Naive thymus-derived CD8-positive, alpha-beta T cell (primary cell): ENCODE results near the gene UBFD1. TPM values are rescaled to one million over a fixed set of nuclear protein-coding genes. Genes with fewer than 3 reads are reported as not detected.
"Not testable (repeated sequence)": the region's sequence is repeated elsewhere in the genome, so short reads cannot be mapped to it uniquely, and the experiment has no call there.

ENCODE experiments used
- ATAC-seq, 2 donors: fragments of 150-1000 bp; cut with Tn5 transposase in 1 of 2; sonication (Bioruptor Pico), chemical (Tn5 transposase) in 1 of 2; 1 replicate in 1 of 2; 2 replicates in 1 of 2; pipeline ENCODE4 v1.10.0; 2021; ENCODE audit warnings: mild to moderate bottlenecking in 2 of 2, moderate library complexity in 2 of 2
- POLR2A ChIA-PET: fragments of 350-600 bp; sonication (Branson Sonifier 250); formaldehyde crosslinking; loops from one replicate; lab custom pipeline; 2021; ENCODE audit warnings: antibody characterized with exemption; lab: Charles Lee
- DNase-seq, 10 donors: peaks; one replicate each; pipeline versions ENCODE4 v3.0.0 to v3.0.0-alpha.2; 2020 to 2022
- H3K27ac Mint-ChIP-seq, 10 donors: one replicate each; pipeline ENCODE4 v1.8.0; 2020 to 2022; ENCODE audit warnings: mild to moderate bottlenecking in 10 of 10, mixed read lengths in 10 of 10, moderate library complexity in 4 of 10, inconsistent platforms in 1 of 10
- H3K27me3 Mint-ChIP-seq, 5 donors: one replicate each; pipeline ENCODE4 v1.8.0; 2021 to 2022; ENCODE audit warnings: mixed read lengths in 5 of 5
- H3K36me3 Mint-ChIP-seq, 3 donors: one replicate each; pipeline ENCODE4 v1.8.0; 2020 to 2022; ENCODE audit warnings: mixed read lengths in 3 of 3, mild to moderate bottlenecking in 2 of 3, inconsistent platforms in 1 of 3
- H3K4me1 Mint-ChIP-seq, 4 donors: one replicate each; pipeline ENCODE4 v1.8.0; 2021 to 2022; ENCODE audit warnings: mixed read lengths in 4 of 4
- H3K4me3 Mint-ChIP-seq, 10 donors: one replicate each; pipeline ENCODE4 v1.8.0; 2020 to 2022; ENCODE audit warnings: mild to moderate bottlenecking in 10 of 10, mixed read lengths in 10 of 10, moderate library complexity in 6 of 10, inconsistent platforms in 1 of 10
- H3K9me3 Mint-ChIP-seq, 9 donors: one replicate each; pipeline ENCODE4 v1.8.0; 2020 to 2022; ENCODE audit warnings: mixed read lengths in 9 of 9, mild to moderate bottlenecking in 3 of 9, inconsistent platforms in 1 of 9, moderate library complexity in 1 of 9
- polyA plus RNA-seq, 3 donors: library from polyadenylated mRNA; unstranded; fragments of 300-500 nt; fragmentation: Illumina TruSeq; gene quantifications; one replicate each; pipeline ENCODE4 v1.2.3, GENCODE V29; 2021
- total RNA-seq, 8 experiments: library from RNA in 2 of 8; stranded (reverse) in 2 of 8; gene quantifications; one replicate each; pipeline ENCODE4 v1.2.3 and lab custom pipeline; 2021 to 2026

The UBFD1 gene
- total and polyA plus RNA-seq, 5 experiments from 2014 or later: 12.2 to 58.7 (median 15.4) TPM

DNA sequence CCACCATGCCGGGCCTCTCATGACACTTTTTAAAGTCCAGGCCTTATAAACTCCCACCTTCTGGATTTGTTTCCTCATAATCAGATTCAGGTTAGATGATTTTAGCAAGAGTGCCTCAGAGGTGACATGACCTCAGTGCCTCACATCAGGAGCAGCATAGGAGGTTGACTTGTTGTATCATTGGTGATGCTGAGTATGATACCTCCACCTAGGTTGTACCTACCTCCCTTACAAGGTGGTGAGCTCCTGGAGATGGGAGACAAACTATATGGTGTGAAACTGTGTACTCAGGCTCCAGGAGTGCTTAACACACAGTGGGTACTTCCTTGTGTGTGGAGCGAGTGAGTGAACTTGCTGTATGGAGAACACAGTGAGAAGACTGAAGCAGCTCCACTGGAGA, 20.0 kb downstream of the UBFD1 start:
- peaks cover 0 to 75% (median 10%) of the 10 kb centered on the region in 3 donors for H3K36me3 Mint-ChIP-seq
- H3K27ac Mint-ChIP-seq: peak overlapping the region in 3 of 10 donors; percentile 15 to 66 (median 46)

DNA sequence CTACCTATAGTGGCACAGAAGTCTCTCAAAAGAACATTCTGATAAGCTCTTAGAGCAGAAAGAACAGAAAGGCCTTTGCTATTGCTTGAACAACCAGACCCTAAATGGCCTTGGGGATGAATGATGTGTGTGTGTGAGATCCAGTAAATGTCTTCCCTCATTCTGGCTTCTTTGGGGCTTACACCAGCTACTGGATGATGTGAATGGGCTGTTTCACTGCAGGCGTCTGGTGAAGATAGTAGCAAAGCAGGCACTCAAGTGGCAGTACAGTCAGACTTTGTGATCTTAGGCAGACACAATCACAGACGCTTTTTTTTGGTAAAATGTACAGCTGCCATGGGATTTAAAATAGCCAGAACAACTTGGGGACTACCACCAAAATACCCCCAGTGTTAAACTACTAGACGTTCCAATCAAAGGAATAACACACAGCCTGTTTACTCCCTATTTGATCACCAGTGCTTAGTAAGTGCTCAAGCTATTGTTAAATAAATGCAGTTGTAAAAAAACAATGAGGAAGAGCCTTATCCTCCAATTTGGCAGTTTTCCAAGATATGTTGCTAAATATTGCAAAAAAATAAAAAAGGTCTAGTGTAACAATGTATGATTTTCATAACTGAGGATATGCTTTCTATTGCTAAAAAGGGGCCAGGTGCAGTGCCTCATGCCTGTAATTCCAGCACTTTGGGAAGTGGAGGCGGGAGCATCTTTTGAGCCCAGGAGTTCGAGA, 20.7 kb downstream of the UBFD1 start:
- no peaks in the 10 kb centered on the region for H3K4me1 Mint-ChIP-seq
- H3K9me3 Mint-ChIP-seq: no peaks in the 10 kb centered on the region
- peak overlapping the region in 3 of 10 donors; percentile 15 to 32 (median 18) for H3K27ac Mint-ChIP-seq
- POLR2A ChIA-PET: no interaction called here
- H3K27me3 Mint-ChIP-seq: no peaks in the 10 kb centered on the region
- DNase-seq (no peak), ATAC-seq (no peak)
- H3K4me3 Mint-ChIP-seq: no peak overlapping the region
- H3K36me3 Mint-ChIP-seq: peaks cover 0 to 75% (median 10%) of the 10 kb centered on the region in 3 donors

More for the DNA sequence above, 20.0 kb downstream of the UBFD1 start:
- Mint-ChIP-seq H3K27me3 (no peaks in the 10 kb centered on the region), H3K9me3 (no peaks in the 10 kb centered on the region), H3K4me1 (no peaks in the 10 kb centered on the region), H3K4me3 (no peak overlapping the region)
- DNase-seq: no peak
- POLR2A ChIA-PET: no interaction called here
- ATAC-seq: no peak

DNA sequence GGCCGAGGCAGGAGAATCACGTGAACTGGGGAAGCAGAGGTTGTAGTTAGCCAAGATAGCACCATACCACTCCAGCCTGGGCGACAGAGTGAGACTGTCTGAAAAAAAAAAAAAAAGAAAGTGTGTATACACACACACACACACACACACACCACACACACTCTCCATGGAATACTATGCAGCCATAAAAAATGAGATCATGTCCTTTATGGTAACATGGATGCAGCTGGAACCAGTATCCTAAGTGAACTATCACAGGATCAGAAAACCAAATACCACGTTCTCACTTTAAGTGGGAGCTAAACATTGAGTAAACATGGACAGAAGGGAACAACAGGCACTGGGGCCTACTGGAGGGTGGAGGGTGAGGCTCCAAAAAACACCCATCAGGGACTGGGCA, 21.8 kb downstream of the UBFD1 start:
- DNase-seq: no peak
- H3K27ac Mint-ChIP-seq: no peak overlapping the region
- peaks cover 0 to 71% (median 12%) of the 10 kb centered on the region in 3 donors for H3K36me3 Mint-ChIP-seq
- no peak overlapping the region for H3K4me3 Mint-ChIP-seq
- no peak for ATAC-seq
- no peaks in the 10 kb centered on the region for H3K27me3 Mint-ChIP-seq
- no peaks in the 10 kb centered on the region for H3K9me3 Mint-ChIP-seq
- peaks cover 0 to 2% (median 0%) of the 10 kb centered on the region in 4 donors for H3K4me1 Mint-ChIP-seq
- POLR2A ChIA-PET: no interaction called here

DNA sequence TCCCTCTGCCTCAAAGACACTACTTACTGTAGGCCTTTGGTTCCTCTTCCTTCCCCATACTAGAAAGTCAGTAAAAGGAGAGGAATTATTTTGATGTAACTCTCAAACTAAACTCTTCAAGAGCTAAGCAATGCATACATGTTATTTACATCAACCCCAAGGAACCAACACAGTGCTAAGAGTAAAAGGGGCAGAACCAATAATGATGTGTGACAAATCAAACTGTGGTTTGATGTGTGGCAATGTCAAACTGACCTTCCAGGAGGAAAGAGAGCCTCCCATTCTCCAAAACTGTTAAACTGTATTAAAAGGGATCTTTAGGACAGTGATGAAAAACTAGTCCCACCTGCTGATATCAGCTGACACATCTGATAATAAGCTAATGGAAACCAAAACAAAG, 22.9 kb downstream of the UBFD1 start:
- DNase-seq (no peak), ATAC-seq (no peak)
- no peaks in the 10 kb centered on the region for H3K27me3 Mint-ChIP-seq
- H3K36me3 Mint-ChIP-seq: peaks cover 0 to 71% (median 10%) of the 10 kb centered on the region in 3 donors
- no peaks in the 10 kb centered on the region for H3K9me3 Mint-ChIP-seq
- H3K4me3 Mint-ChIP-seq: no peak overlapping the region
- H3K27ac Mint-ChIP-seq: peak overlapping the region in 1 of 10 donors; percentile 67
- H3K4me1 Mint-ChIP-seq: peaks cover 0 to 3% (median 0%) of the 10 kb centered on the region in 4 donors
- POLR2A ChIA-PET: interaction anchor here (0.7 kb wide), 1 partner anchor 206 kb away, joined by 3 read pairs; no protein-coding TSS in a partner anchor

DNA sequence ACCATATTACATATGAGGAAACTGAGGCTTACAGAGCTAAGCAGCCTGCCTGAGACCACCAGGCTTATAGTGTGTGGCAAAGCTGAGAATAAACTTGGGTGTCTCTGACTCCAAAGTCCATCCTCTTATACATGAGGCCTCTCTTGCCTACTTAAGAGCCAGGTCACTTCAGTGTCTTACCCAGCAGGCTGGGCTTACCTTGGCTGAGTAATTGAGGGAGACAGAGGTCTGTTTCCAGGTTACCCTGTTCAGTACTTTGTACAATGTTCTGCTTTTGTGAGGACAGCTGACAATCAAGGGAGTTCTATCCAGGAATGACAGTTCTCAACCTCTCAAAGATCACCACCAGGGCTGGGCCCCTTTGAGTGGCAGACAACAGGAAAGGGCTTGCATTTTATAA, 24.2 kb downstream of the UBFD1 start:
- Mint-ChIP-seq H3K36me3 (peaks cover 0 to 77% (median 10%) of the 10 kb centered on the region in 3 donors), H3K9me3 (no peaks in the 10 kb centered on the region), H3K4me3 (no peak overlapping the region), H3K27ac (peak overlapping the region in 1 of 10 donors; percentile 11), H3K4me1 (peaks cover 0 to 3% (median 0%) of the 10 kb centered on the region in 4 donors), H3K27me3 (no peaks in the 10 kb centered on the region)
- ATAC-seq: no peak
- DNase-seq: no peak
- POLR2A ChIA-PET: interaction anchor here (0.7 kb wide), 2 partner anchors 10 to 16 kb away, joined by 5 read pairs; no protein-coding TSS in a partner anchor

DNA sequence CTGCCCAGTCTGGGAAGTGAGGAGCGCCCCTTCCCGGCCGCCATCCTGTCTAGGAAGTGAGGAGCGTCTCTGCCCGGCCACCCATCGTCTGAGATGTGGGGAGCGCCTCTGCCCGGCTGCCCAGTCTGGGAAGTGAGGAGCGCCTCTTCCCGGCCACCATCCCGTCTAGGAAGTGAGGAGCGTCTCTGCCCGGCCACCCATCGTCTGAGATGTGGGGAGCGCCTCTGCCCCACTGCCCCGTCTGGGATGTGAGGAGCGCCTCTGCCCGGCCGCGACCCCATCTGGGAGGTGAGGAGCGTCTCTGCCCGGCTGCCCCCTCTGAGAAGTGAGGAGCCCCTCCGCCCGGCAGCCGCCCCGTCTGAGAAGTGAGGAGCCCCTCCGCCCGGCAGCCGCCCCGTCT, 25.7 kb downstream of the UBFD1 start:
- DNase-seq, H3K9me3 Mint-ChIP-seq, H3K4me3 Mint-ChIP-seq, ATAC-seq, H3K4me1 Mint-ChIP-seq, H3K27ac Mint-ChIP-seq, POLR2A ChIA-PET, H3K27me3 Mint-ChIP-seq: not testable (repeated sequence)
- peaks cover 0 to 91% (median 10%) of the 10 kb centered on the region in 3 donors for H3K36me3 Mint-ChIP-seq

DNA sequence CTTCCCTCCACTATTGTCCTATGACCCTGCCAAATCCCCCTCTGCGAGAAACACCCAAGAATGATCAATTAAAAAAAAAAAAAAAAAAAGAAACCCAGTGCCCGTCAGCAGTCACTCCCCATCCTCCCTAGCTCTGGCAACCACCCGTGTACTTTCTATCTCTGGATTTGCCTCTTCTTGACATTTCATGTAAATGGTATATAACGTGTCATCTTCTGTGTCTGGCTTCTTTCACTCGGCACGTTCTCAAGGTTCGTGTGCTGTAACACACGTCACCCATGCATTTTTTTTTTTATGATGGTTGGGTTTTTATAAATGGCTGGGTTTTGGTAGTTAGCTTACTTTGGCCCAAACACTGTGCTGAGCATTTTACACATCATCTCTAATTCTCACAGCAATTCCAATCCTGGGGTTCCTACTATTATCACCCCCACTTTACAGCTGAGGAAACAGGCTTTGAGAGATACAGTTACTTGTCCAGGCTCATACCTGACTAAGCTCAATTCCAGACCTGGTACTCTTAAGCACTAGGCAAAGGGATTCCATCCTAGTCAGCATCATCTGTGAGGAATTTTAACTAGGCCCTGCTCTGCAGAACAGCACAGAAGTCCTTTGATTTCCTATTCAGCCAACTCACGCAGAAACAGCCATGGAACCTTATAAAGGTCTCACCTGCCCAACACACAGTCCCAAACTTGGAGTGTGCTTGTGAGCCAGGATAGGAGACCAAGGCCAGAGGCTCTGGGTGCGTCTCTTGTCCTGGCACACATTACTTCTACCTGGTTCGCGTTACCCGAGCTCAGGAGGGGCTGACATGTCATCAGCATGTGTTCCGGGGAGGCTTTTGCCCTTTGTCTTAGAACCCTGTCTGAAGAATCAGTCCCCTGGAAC, 26.9 kb downstream of the UBFD1 start:
- peaks cover 0 to 91% (median 3%) of the 10 kb centered on the region in 3 donors for H3K36me3 Mint-ChIP-seq
- no peak for DNase-seq
- no peak for ATAC-seq
- POLR2A ChIA-PET: interaction anchor here (0.6 kb wide), 1 partner anchor 97 kb away, joined by 3 read pairs; no protein-coding TSS in a partner anchor
- H3K9me3 Mint-ChIP-seq: no peaks in the 10 kb centered on the region
- peak overlapping the region in 2 of 10 donors; percentile 22 to 24 for H3K4me3 Mint-ChIP-seq
- H3K4me1 Mint-ChIP-seq: peaks cover 0 to 5% (median 4%) of the 10 kb centered on the region in 4 donors
- H3K27ac Mint-ChIP-seq: peak overlapping the region in 1 of 10 donors; percentile 85
- H3K27me3 Mint-ChIP-seq: no peaks in the 10 kb centered on the region

DNA sequence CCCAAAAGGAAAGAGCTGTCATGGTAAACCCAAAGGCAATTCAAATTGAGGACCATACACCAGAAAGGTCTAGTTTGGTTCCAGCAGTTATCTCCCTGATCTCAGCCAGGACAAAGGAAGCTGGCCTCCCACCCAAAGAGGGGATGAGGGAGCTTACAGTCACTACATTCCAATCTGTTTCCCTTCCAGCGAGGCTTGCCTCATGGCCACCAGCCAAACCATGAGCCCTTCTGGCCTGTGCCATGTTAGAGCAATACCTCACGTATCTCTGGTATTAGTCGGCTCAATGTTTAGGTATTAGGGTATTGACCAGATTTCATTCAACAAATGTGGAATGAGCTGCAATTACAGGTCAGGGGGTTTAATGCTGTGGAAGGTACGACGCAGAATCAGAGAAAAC, 30.2 kb downstream of the UBFD1 start:
- ATAC-seq: no peak
- no peaks in the 10 kb centered on the region for H3K9me3 Mint-ChIP-seq
- H3K4me1 Mint-ChIP-seq: peaks cover 11 to 27% (median 17%) of the 10 kb centered on the region in 4 donors
- peak overlapping the region in 1 of 10 donors; percentile 11 for H3K27ac Mint-ChIP-seq
- H3K36me3 Mint-ChIP-seq: peaks cover 0 to 88% (median 5%) of the 10 kb centered on the region in 3 donors
- POLR2A ChIA-PET: no interaction called here
- no peak for DNase-seq
- H3K27me3 Mint-ChIP-seq: no peaks in the 10 kb centered on the region
- no peak overlapping the region for H3K4me3 Mint-ChIP-seq

DNA sequence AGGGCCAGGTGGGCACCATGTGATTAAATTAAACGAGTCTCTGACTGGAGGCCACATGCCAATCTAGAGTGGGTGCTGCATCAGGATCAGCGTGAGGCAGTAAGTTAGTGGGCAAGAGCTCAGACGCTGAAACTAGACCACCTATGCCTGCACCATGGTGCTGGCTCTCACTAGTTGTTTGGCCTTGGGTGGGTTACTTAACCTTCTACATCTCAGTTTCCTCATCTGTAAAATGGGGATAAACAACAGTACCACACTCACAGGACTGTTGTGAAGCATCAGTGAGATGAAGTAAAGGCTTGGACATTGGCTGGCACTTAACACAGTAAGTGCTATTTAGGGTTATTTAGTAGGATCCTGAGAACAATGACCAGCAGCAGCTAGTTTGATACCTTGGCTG, 32.7 kb downstream of the UBFD1 start:
- H3K36me3 Mint-ChIP-seq: peaks cover 0 to 79% (median 3%) of the 10 kb centered on the region in 3 donors
- H3K27me3 Mint-ChIP-seq: no peaks in the 10 kb centered on the region
- no peak for ATAC-seq
- no peaks in the 10 kb centered on the region for H3K9me3 Mint-ChIP-seq
- H3K27ac Mint-ChIP-seq: no peak overlapping the region
- H3K4me1 Mint-ChIP-seq: peaks cover 10 to 43% (median 32%) of the 10 kb centered on the region in 4 donors
- POLR2A ChIA-PET: no interaction called here
- no peak overlapping the region for H3K4me3 Mint-ChIP-seq
- DNase-seq: no peak

DNA sequence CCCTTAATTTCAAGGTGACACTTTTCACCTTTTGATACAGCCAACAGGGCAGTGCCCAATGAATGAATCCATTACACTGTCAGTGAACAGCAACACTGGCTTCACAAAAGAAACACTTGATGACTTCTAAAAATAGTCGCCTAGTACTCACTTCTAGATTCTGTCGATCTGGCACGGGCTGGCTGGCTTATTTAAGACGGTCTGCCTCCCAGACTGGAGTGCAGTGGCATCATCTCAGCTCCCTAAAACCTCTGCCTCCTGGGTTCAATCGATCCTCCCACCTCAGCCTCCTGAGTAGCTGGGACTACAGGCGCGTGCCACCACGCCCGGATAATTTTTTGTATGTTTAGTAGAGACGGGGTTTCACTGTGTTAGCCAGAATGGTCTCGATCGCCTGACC, 36.7 kb downstream of the UBFD1 start:
- Mint-ChIP-seq H3K27me3 (no peaks in the 10 kb centered on the region), H3K4me3 (peak overlapping the region in 7 of 10 donors; percentile 11 to 50 (median 29)), H3K4me1 (peaks cover 10 to 52% (median 35%) of the 10 kb centered on the region in 4 donors), H3K9me3 (no peaks in the 10 kb centered on the region), H3K27ac (peak overlapping the region in 1 of 10 donors; percentile 45), H3K36me3 (peaks cover 0 to 42% (median 3%) of the 10 kb centered on the region in 3 donors)
- DNase-seq (no peak), ATAC-seq (no peak)
- POLR2A ChIA-PET: no interaction called here

DNA sequence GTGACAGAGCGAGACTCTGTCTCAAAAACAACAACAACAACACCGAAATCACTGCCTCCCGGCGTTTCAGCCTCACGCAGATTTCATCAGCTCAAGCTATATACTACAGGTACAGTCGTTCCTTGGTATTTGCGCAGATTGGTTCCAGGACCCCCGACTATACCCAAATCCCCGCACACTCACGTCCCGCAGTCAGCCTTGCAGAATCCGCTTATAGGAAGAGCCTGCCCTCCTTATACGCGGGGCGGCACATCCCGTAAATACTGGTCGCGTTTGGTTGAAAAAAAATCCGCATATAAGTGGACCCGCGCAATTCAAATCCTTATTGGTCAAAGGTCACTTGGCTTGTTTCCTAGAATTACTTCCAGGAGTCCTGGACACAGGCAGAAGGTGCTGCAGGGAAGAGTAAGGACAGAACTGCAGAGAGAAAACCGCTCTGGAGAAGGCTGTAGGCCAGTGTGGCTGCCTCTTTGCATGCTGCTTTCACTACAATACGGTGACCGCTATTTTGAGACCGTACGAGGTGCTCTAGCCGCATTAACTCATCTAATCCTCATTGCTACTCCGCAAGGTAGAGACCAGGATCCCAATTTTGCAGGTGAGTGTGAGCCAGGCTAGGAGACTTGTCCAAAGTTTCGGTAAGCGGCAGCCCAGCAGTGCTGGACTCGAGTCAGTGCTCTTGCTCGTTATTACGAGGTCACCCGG, 37.9 kb downstream of the UBFD1 start:
- peaks cover 10 to 50% (median 33%) of the 10 kb centered on the region in 4 donors for H3K4me1 Mint-ChIP-seq
- DNase-seq (no peak), ATAC-seq (no peak)
- POLR2A ChIA-PET: no interaction called here
- no peaks in the 10 kb centered on the region for H3K9me3 Mint-ChIP-seq
- peak overlapping the region; percentile 73 to 89 (median 80) for H3K4me3 Mint-ChIP-seq
- peaks cover 0 to 33% (median 3%) of the 10 kb centered on the region in 3 donors for H3K36me3 Mint-ChIP-seq
- peak overlapping the region; percentile 45 to 88 (median 71) for H3K27ac Mint-ChIP-seq
- no peaks in the 10 kb centered on the region for H3K27me3 Mint-ChIP-seq
